CD8-positive, alpha-beta memory T cell (primary cell): ENCODE results near the gene FMNL2. TPM values are rescaled to one million over a fixed set of nuclear protein-coding genes. Genes with fewer than 3 reads are reported as not detected.
"Not testable (repeated sequence)": the region's sequence is repeated elsewhere in the genome, so short reads cannot be mapped to it uniquely, and the experiment has no call there.

Source experiments
- CTCF ChIA-PET: fragments of 350-600 bp; sonication (Branson Sonifier 250); formaldehyde crosslinking; loops from one replicate; lab custom pipeline; 2021; ENCODE audit warnings: antibody characterized with exemption; lab: Charles Lee
- POLR2A ChIA-PET: fragments of 350-600 bp; sonication (Branson Sonifier 250); formaldehyde crosslinking; loops from one replicate; lab custom pipeline; 2021; ENCODE audit warnings: antibody characterized with exemption; lab: Charles Lee
- DNase-seq, 5 donors: peaks; one replicate each; pipeline versions ENCODE4 v3.0.0 to v3.0.0-alpha.2; 2020 to 2022; ENCODE audit warnings: mixed read lengths in 1 of 5
- H3K27ac ChIP-seq: one replicate; pipeline ENCODE4 v1.7.0; 2013; ENCODE audit warnings: low read depth, mild to moderate bottlenecking, low read length, moderate library complexity
- H3K27me3 ChIP-seq: 2 replicates; pipeline ENCODE4 v1.7.0; 2013; ENCODE audit warnings: low read length, mild to moderate bottlenecking; ENCODE audit not compliant: insufficient read depth, poor library complexity, severe bottlenecking
- H3K36me3 ChIP-seq: 2 replicates; pipeline ENCODE4 v1.7.0; 2013; ENCODE audit warnings: mild to moderate bottlenecking, low read length, moderate library complexity; ENCODE audit not compliant: insufficient read depth
- H3K4me1 ChIP-seq: 2 replicates; pipeline ENCODE4 v1.7.0; 2013; ENCODE audit warnings: mild to moderate bottlenecking, low read length, moderate library complexity; ENCODE audit not compliant: insufficient read depth
- H3K4me3 ChIP-seq: 2 replicates; pipeline ENCODE4 v1.7.0; 2013; ENCODE audit warnings: mild to moderate bottlenecking, low read length
- H3K9me3 ChIP-seq: 2 replicates; pipeline ENCODE4 v1.7.0; 2013; ENCODE audit warnings: mild to moderate bottlenecking, low read length
- H3K27ac Mint-ChIP-seq, 8 donors: one replicate each; pipeline ENCODE4 v1.8.0; 2020 to 2021; ENCODE audit warnings: mixed read lengths in 8 of 8, mild to moderate bottlenecking in 6 of 8, inconsistent platforms in 3 of 8, moderate library complexity in 3 of 8
- H3K27me3 Mint-ChIP-seq, 2 donors: one replicate each; pipeline ENCODE4 v1.8.0; 2020 to 2021; ENCODE audit warnings: mixed read lengths in 2 of 2, mild to moderate bottlenecking in 1 of 2, moderate library complexity in 1 of 2
- H3K36me3 Mint-ChIP-seq, 3 donors: one replicate each; pipeline ENCODE4 v1.8.0; 2020 to 2021; ENCODE audit warnings: mixed read lengths in 3 of 3, inconsistent platforms in 1 of 3, mild to moderate bottlenecking in 1 of 3
- H3K4me1 Mint-ChIP-seq, 3 donors: one replicate each; pipeline ENCODE4 v1.8.0; 2020 to 2021; ENCODE audit warnings: mixed read lengths in 3 of 3, inconsistent platforms in 1 of 3, mild to moderate bottlenecking in 1 of 3
- H3K4me3 Mint-ChIP-seq, 7 donors: one replicate each; pipeline ENCODE4 v1.8.0; 2020 to 2021; ENCODE audit warnings: mixed read lengths in 7 of 7, mild to moderate bottlenecking in 6 of 7, moderate library complexity in 4 of 7, inconsistent platforms in 2 of 7
- H3K9me3 Mint-ChIP-seq, 5 donors: one replicate each; pipeline ENCODE4 v1.8.0; 2020 to 2022; ENCODE audit warnings: mixed read lengths in 5 of 5, mild to moderate bottlenecking in 3 of 5, moderate library complexity in 2 of 5, inconsistent platforms in 1 of 5
- polyA plus RNA-seq: library from polyadenylated mRNA; unstranded; fragments of 300-500 nt; fragmentation: Illumina TruSeq; gene quantifications from one replicate; pipeline ENCODE4 v1.2.3, GENCODE V29; 2021
- total RNA-seq, 2 experiments: library from RNA; stranded (reverse); gene quantifications; one replicate each; pipeline ENCODE4 v1.2.3, GENCODE V29; 2021

FMNL2 gene
- total and polyA plus RNA-seq, 3 experiments from 2014 or later: 0.05 to 0.59 (median 0.58) TPM

DNA sequence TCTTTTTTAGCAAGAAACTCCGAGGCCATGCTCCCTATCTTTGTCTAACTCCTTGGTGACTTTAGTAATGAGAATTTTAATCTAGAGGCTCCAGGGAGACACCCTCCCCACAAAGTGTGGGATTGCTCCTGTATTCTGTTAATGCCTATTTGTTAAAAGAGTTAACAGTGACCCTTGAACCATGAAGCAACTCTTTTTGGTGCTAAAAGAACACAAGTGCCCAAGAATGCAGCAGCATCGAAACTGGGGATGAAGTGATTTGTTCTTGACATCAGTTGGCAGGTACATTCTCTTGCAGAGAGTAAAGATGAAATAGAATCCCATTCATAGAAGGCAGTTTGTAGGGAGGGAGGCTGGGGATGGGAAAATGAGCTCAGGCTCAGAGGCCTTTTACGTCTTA lies 50.0 kb downstream of the FMNL2 start:
- Histone ChIP-seq H3K4me3 (no peak overlapping the region), H3K4me1 (no peaks in the 10 kb centered on the region), H3K27me3 (no peaks in the 10 kb centered on the region), H3K9me3 (no peaks in the 10 kb centered on the region), H3K27ac (no peak overlapping the region), H3K36me3 (no peaks in the 10 kb centered on the region)
- Mint-ChIP-seq H3K36me3 (no peaks in the 10 kb centered on the region), H3K4me1 (no peaks in the 10 kb centered on the region), H3K4me3 (no peak overlapping the region), H3K27ac (no peak overlapping the region), H3K27me3 (peaks cover 3 to 4% of the 10 kb centered on the region in 2 donors), H3K9me3 (peaks cover 0 to 2% (median 0%) of the 10 kb centered on the region in 5 donors)
- no peak for DNase-seq
- ChIA-PET POLR2A (no interaction called here), CTCF (no interaction called here)

DNA sequence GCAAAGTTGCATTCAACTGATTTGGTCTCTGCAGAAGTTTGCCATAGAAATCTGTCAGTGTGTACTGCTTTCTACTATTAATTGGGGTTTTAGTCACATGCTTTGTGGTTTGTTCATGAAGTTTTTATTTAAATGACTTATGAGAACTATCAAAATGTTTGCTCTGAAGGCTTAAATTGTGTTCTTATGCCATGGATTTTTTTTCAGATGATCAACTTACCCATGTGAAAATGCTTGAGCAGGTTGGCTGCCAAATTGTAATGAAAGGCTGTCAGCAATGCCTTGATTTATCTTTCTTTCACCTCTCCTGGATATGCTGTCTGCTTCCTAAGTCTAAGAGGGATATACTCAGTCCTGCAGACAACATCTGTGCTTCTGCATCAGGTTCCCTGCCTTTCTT lies 50.7 kb downstream of the FMNL2 start:
- no peaks in the 10 kb centered on the region for H3K27me3 ChIP-seq
- no peak overlapping the region for H3K27ac ChIP-seq
- no peaks in the 10 kb centered on the region for H3K36me3 ChIP-seq
- Mint-ChIP-seq H3K27me3 (peaks cover 3 to 4% of the 10 kb centered on the region in 2 donors), H3K36me3 (no peaks in the 10 kb centered on the region), H3K4me1 (no peaks in the 10 kb centered on the region), H3K4me3 (no peak overlapping the region), H3K9me3 (peaks cover 0 to 2% (median 0%) of the 10 kb centered on the region in 5 donors), H3K27ac (no peak overlapping the region)
- H3K4me1 ChIP-seq: no peaks in the 10 kb centered on the region
- ChIA-PET CTCF (interaction anchor here (1.3 kb wide), 1 partner anchor 11 kb away, joined by 4 read pairs; no protein-coding TSS in a partner anchor), POLR2A (no interaction called here)
- no peak overlapping the region for H3K4me3 ChIP-seq
- H3K9me3 ChIP-seq: no peaks in the 10 kb centered on the region
- DNase-seq: no peak

GRCh38 chr2:152386266-152386665 lies 51.3 kb downstream of the FMNL2 start:
- H3K27me3 Mint-ChIP-seq: peaks cover 3 to 6% of the 10 kb centered on the region in 2 donors
- no peaks in the 10 kb centered on the region for H3K36me3 ChIP-seq
- no peaks in the 10 kb centered on the region for H3K9me3 ChIP-seq
- H3K4me1 ChIP-seq: no peaks in the 10 kb centered on the region
- POLR2A ChIA-PET: no interaction called here
- no peak overlapping the region for H3K27ac Mint-ChIP-seq
- no peak overlapping the region for H3K4me3 Mint-ChIP-seq
- no peak for DNase-seq
- no peaks in the 10 kb centered on the region for H3K36me3 Mint-ChIP-seq
- no peak overlapping the region for H3K27ac ChIP-seq
- H3K4me1 Mint-ChIP-seq: no peaks in the 10 kb centered on the region
- H3K9me3 Mint-ChIP-seq: peaks cover 0 to 3% (median 0%) of the 10 kb centered on the region in 5 donors
- CTCF ChIA-PET: interaction anchor here (1.3 kb wide), 1 partner anchor 10 kb away, joined by 4 read pairs; no protein-coding TSS in a partner anchor
- no peaks in the 10 kb centered on the region for H3K27me3 ChIP-seq
- H3K4me3 ChIP-seq: no peak overlapping the region

DNA sequence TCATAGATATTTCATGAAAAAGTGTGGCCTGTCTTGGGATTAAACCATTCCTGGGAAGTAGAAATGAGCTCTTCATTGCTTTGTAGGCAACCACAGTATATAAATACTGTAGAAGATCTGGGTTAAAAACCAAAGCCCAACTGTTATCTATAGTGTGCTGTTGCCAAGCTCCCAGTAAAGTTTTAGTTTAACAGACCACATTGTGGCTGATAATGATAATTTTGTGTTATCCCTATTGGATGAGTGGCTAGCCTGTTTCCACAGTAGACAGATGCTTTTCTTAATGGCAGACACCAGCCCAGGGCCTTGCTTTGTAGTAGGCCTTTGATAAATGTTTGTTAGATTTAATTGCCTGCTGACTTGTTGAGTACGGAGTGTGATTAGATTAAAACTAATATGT lies 52.1 kb downstream of the FMNL2 start:
- Mint-ChIP-seq H3K27ac (no peak overlapping the region), H3K9me3 (peaks cover 0 to 4% (median 0%) of the 10 kb centered on the region in 5 donors), H3K4me3 (no peak overlapping the region), H3K27me3 (peaks cover 3 to 7% of the 10 kb centered on the region in 2 donors), H3K4me1 (no peaks in the 10 kb centered on the region), H3K36me3 (no peaks in the 10 kb centered on the region)
- Histone ChIP-seq H3K4me3 (no peak overlapping the region), H3K9me3 (no peaks in the 10 kb centered on the region), H3K27ac (no peak overlapping the region), H3K27me3 (no peaks in the 10 kb centered on the region), H3K36me3 (no peaks in the 10 kb centered on the region), H3K4me1 (no peaks in the 10 kb centered on the region)
- DNase-seq: no peak
- ChIA-PET POLR2A (no interaction called here), CTCF (no interaction called here)

- H3K27me3 Mint-ChIP-seq, POLR2A ChIA-PET, H3K9me3 ChIP-seq, H3K36me3 Mint-ChIP-seq, H3K4me1 Mint-ChIP-seq, H3K4me3 ChIP-seq, H3K27ac Mint-ChIP-seq, H3K36me3 ChIP-seq, CTCF ChIA-PET, H3K4me3 Mint-ChIP-seq, H3K9me3 Mint-ChIP-seq, H3K27ac ChIP-seq, H3K4me1 ChIP-seq, DNase-seq, H3K27me3 ChIP-seq: not testable (repeated sequence)
These were observed 53.3 kb downstream of the FMNL2 start for GRCh38 chr2:152388269-152388668.

DNA sequence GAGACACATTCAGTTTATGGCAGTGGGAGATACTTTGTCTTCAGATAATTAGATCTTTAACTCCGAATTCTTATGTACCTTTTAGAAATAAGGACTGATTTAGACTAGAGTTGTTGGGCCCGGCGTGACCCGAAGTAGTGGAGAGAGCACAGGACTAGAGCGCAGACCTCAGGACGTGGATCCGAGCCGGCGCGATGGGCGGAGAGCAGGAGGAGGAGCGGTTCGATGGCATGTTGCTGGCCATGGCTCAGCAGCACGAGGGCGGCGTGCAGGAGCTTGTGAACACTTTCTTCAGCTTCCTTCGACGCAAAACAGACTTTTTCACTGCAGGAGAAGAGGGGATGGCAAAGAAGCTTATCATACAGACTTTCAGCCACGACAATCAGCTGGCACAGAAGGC lies 54.5 kb downstream of the FMNL2 start:
- H3K27me3 ChIP-seq: no peaks in the 10 kb centered on the region
- peaks cover 3 to 5% of the 10 kb centered on the region in 2 donors for H3K27me3 Mint-ChIP-seq
- no peaks in the 10 kb centered on the region for H3K4me1 Mint-ChIP-seq
- no peak for DNase-seq
- CTCF ChIA-PET: no interaction called here
- no peak overlapping the region for H3K4me3 Mint-ChIP-seq
- POLR2A ChIA-PET: no interaction called here
- H3K4me1 ChIP-seq: no peaks in the 10 kb centered on the region
- no peaks in the 10 kb centered on the region for H3K9me3 ChIP-seq
- H3K4me3 ChIP-seq: no peak overlapping the region
- H3K27ac ChIP-seq: no peak overlapping the region
- no peaks in the 10 kb centered on the region for H3K36me3 Mint-ChIP-seq
- H3K9me3 Mint-ChIP-seq: peaks cover 0 to 3% (median 0%) of the 10 kb centered on the region in 5 donors
- H3K36me3 ChIP-seq: no peaks in the 10 kb centered on the region
- H3K27ac Mint-ChIP-seq: no peak overlapping the region

DNA sequence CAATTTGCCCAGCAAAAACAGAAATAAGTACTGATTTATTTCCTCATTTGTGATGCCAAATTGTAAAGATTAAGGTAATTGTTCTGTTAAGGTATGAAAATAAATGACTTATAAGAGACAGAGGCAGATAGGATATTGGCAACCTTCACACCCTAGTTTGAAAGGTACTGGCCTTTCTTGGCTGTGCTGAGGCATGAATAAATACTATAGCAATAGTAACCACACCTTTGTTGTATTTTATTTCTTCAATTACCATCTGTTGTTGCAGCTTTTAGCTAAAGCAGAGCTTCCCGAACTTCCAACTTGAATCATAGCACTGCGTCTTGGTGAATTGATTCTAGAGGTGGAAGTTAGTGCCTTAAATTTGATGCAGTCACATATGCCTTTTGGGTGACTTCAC lies 55.9 kb downstream of the FMNL2 start:
- peaks cover 2 to 5% of the 10 kb centered on the region in 2 donors for H3K27me3 Mint-ChIP-seq
- H3K4me3 Mint-ChIP-seq: no peak overlapping the region
- H3K9me3 Mint-ChIP-seq: peaks cover 0 to 3% (median 0%) of the 10 kb centered on the region in 5 donors
- no peaks in the 10 kb centered on the region for H3K27me3 ChIP-seq
- ChIA-PET CTCF (no interaction called here), POLR2A (no interaction called here)
- no peak overlapping the region for H3K27ac Mint-ChIP-seq
- H3K27ac ChIP-seq: no peak overlapping the region
- H3K36me3 ChIP-seq: no peaks in the 10 kb centered on the region
- no peaks in the 10 kb centered on the region for H3K4me1 ChIP-seq
- H3K4me1 Mint-ChIP-seq: no peaks in the 10 kb centered on the region
- no peak for DNase-seq
- no peak overlapping the region for H3K4me3 ChIP-seq
- no peaks in the 10 kb centered on the region for H3K9me3 ChIP-seq
- no peaks in the 10 kb centered on the region for H3K36me3 Mint-ChIP-seq

GRCh38 chr2:152391318-152391717 lies 56.3 kb downstream of the FMNL2 start:
- peaks cover 2 to 5% of the 10 kb centered on the region in 2 donors for H3K27me3 Mint-ChIP-seq
- no peaks in the 10 kb centered on the region for H3K4me1 Mint-ChIP-seq
- CTCF ChIA-PET: no interaction called here
- H3K36me3 Mint-ChIP-seq: no peaks in the 10 kb centered on the region
- H3K9me3 Mint-ChIP-seq: peaks cover 0 to 3% (median 0%) of the 10 kb centered on the region in 5 donors
- Histone ChIP-seq H3K27ac (no peak overlapping the region), H3K36me3 (no peaks in the 10 kb centered on the region), H3K9me3 (no peaks in the 10 kb centered on the region), H3K27me3 (no peaks in the 10 kb centered on the region), H3K4me3 (no peak overlapping the region), H3K4me1 (no peaks in the 10 kb centered on the region)
- H3K27ac Mint-ChIP-seq: no peak overlapping the region
- DNase-seq: no peak
- no peak overlapping the region for H3K4me3 Mint-ChIP-seq
- POLR2A ChIA-PET: no interaction called here
